H9 (cell line): ENCODE measurements around the gene NOS1AP. TPM values are rescaled to one million over a fixed set of nuclear protein-coding genes. Genes with fewer than 3 reads are reported as not detected.

Experiments used
- DNase-seq: peaks from one replicate; pipeline ENCODE4 v3.0.0-alpha.2; 2017
- H2AFZ ChIP-seq: one replicate; pipeline ENCODE4 v1.6.1; 2013; ENCODE audit warnings: mild to moderate bottlenecking, low read length, control low read depth, moderate library complexity
- H2AK5ac ChIP-seq: 2 replicates; pipeline ENCODE4 v1.6.1; 2013; ENCODE audit warnings: low read length, control low read depth, mixed read lengths; ENCODE audit not compliant: insufficient read length
- H2BK120ac ChIP-seq: one replicate; pipeline ENCODE4 v1.6.1; 2013; ENCODE audit warnings: low read depth, mild to moderate bottlenecking, low read length, control low read depth, inconsistent platforms; ENCODE audit not compliant: poor library complexity, severe bottlenecking
- H2BK12ac ChIP-seq: 2 replicates; pipeline ENCODE4 v1.6.1; 2013; ENCODE audit warnings: low read length, control low read depth, mixed read lengths, low read depth; ENCODE audit not compliant: insufficient read length
- H2BK15ac ChIP-seq: 2 replicates; pipeline ENCODE4 v1.6.1; 2013; ENCODE audit warnings: low read depth, low read length, control low read depth
- H2BK20ac ChIP-seq: one replicate; pipeline ENCODE4 v1.6.1; 2013; ENCODE audit warnings: low read depth, mild to moderate bottlenecking, low read length, control low read depth, inconsistent platforms; ENCODE audit not compliant: poor library complexity, severe bottlenecking
- H2BK5ac ChIP-seq: 2 replicates; pipeline ENCODE4 v1.6.1; 2013; ENCODE audit warnings: low read length, control low read depth, mixed read lengths; ENCODE audit not compliant: insufficient read length
- H3K14ac ChIP-seq: 2 replicates; pipeline ENCODE4 v1.6.1; 2013; ENCODE audit warnings: low read length, control low read depth; ENCODE audit not compliant: insufficient read depth
- H3K18ac ChIP-seq: 2 replicates; pipeline ENCODE4 v1.6.1; 2013; ENCODE audit warnings: low read depth, mild to moderate bottlenecking, mixed read lengths, low read length, control low read depth; ENCODE audit not compliant: insufficient read length
- H3K23ac ChIP-seq: 2 replicates; pipeline ENCODE4 v1.6.1; 2013; ENCODE audit warnings: low read length, control low read depth, mixed read lengths, low read depth; ENCODE audit not compliant: insufficient read length
- H3K23me2 ChIP-seq: 2 replicates; pipeline ENCODE4 v1.6.1; 2013; ENCODE audit warnings: low read depth, mild to moderate bottlenecking, mixed read lengths, low read length, control low read depth; ENCODE audit not compliant: insufficient read length, poor library complexity, severe bottlenecking
- H3K27ac ChIP-seq: 2 replicates; pipeline ENCODE4 v1.5.1; 2013; ENCODE audit warnings: low read length, control low read depth, mixed read lengths, low read depth; ENCODE audit not compliant: insufficient read length
- H3K27me3 ChIP-seq: 2 replicates; pipeline ENCODE4 v1.6.1; 2013; ENCODE audit warnings: low read length, control low read depth, inconsistent platforms; ENCODE audit not compliant: insufficient read depth
- H3K4ac ChIP-seq: 2 replicates; pipeline ENCODE4 v1.6.1; 2013; ENCODE audit warnings: low read depth, mild to moderate bottlenecking, control low read depth, inconsistent platforms, low read length, moderate library complexity
- H3K4me1 ChIP-seq: 2 replicates; pipeline ENCODE4 v1.6.1; 2013; ENCODE audit warnings: low read length, control low read depth, inconsistent platforms; ENCODE audit not compliant: insufficient read depth
- H3K4me2 ChIP-seq: 2 replicates; pipeline ENCODE4 v1.6.1; 2013; ENCODE audit warnings: low read length, control low read depth, mixed read lengths; ENCODE audit not compliant: insufficient read length, insufficient read depth
- H3K56ac ChIP-seq: 2 replicates; pipeline ENCODE4 v1.6.1; 2013; ENCODE audit warnings: low read depth, mild to moderate bottlenecking, mixed read lengths, low read length, control low read depth; ENCODE audit not compliant: insufficient read length
- H3K79me1 ChIP-seq: 2 replicates; pipeline ENCODE4 v1.6.1; 2013; ENCODE audit warnings: low read depth, mild to moderate bottlenecking, moderate library complexity, low read length, control low read depth, inconsistent platforms; ENCODE audit not compliant: insufficient read depth, poor library complexity, severe bottlenecking
- H3K79me2 ChIP-seq: 2 replicates; pipeline ENCODE4 v1.6.1; 2013; ENCODE audit warnings: low read length, control low read depth, inconsistent platforms; ENCODE audit not compliant: insufficient read depth
- H3K9ac ChIP-seq: 2 replicates; pipeline ENCODE4 v1.6.1; 2013; ENCODE audit warnings: low read length, control low read depth, mixed read lengths; ENCODE audit not compliant: insufficient read length; ENCODE audit errors: extremely low read depth
- H3K9me3 ChIP-seq: one replicate; pipeline ENCODE4 v1.6.1; 2013; ENCODE audit warnings: low read depth, low read length, inconsistent platforms; ENCODE audit not compliant: control insufficient read depth
- H3T11ph ChIP-seq: one replicate; pipeline ENCODE4 v1.6.1; 2013; ENCODE audit warnings: mild to moderate bottlenecking, low read length, control low read depth, inconsistent platforms
- H4K20me1 ChIP-seq: one replicate; pipeline ENCODE4 v1.6.1; 2013; ENCODE audit not compliant: control insufficient read depth, insufficient read length, insufficient read depth
- H4K5ac ChIP-seq: 2 replicates; pipeline ENCODE4 v1.6.1; 2013; ENCODE audit warnings: low read depth, mild to moderate bottlenecking, mixed read lengths, low read length, control low read depth; ENCODE audit not compliant: insufficient read length
- H4K8ac ChIP-seq: replicated peaks from 2 replicates; pipeline ENCODE4 v1.6.1; 2013; ENCODE audit warnings: low read length, control low read depth, mixed read lengths, low read depth; ENCODE audit not compliant: insufficient read length
- H4K91ac ChIP-seq: 2 replicates; pipeline ENCODE4 v1.6.1; 2013; ENCODE audit warnings: low read depth, mild to moderate bottlenecking, moderate library complexity, mixed read lengths, low read length, control low read depth; ENCODE audit not compliant: insufficient read length
- H3K27ac Mint-ChIP-seq, 3 experiments: 2 replicates in 2 of 3; 3 replicates in 1 of 3; pipeline ENCODE4 v1.8.0; 2020 to 2021; ENCODE audit warnings: mixed read lengths in 3 of 3, mild to moderate bottlenecking in 1 of 3, moderate library complexity in 1 of 3
- H3K27me3 Mint-ChIP-seq: 2 replicates; pipeline ENCODE4 v1.8.0; 2021; ENCODE audit warnings: low read depth, mild to moderate bottlenecking, moderate library complexity, mixed read lengths
- H3K36me3 Mint-ChIP-seq, 3 experiments: 2 replicates in 2 of 3; 3 replicates in 1 of 3; pipeline ENCODE4 v1.8.0; 2020 to 2021; ENCODE audit warnings: low read depth in 3 of 3, mixed read lengths in 3 of 3; ENCODE audit not compliant: insufficient read depth in 1 of 3
- H3K4me1 Mint-ChIP-seq, 2 experiments: 2 replicates each; pipeline ENCODE4 v1.8.0; 2020; ENCODE audit warnings: mixed read lengths in 2 of 2
- H3K4me3 Mint-ChIP-seq, 2 experiments: 2 replicates in 1 of 2; 3 replicates in 1 of 2; pipeline ENCODE4 v1.8.0; 2020 to 2021; ENCODE audit warnings: mild to moderate bottlenecking in 2 of 2, mixed read lengths in 2 of 2, moderate library complexity in 1 of 2
- H3K9me3 Mint-ChIP-seq, 2 experiments: 2 replicates in 1 of 2; 3 replicates in 1 of 2; pipeline ENCODE4 v1.8.0; 2020; ENCODE audit warnings: mild to moderate bottlenecking in 2 of 2, mixed read lengths in 2 of 2, moderate library complexity in 1 of 2
- CTCF ChIP-seq: fragments of 200-600 bp; sonication (generic); conservative IDR thresholded peaks from 3 replicates; pipeline ENCODE4 v1.8.0; 2021; ENCODE audit warnings: antibody characterized with exemption, mild to moderate bottlenecking
- WGBS: extraction: QIAGEN DNeasy Blood & Tissue Kit; methylation state at CpG from one replicate; pipeline ENCODE4 v1.1.7; 2013; ENCODE audit warnings: missing lambda C conversion rate, low lambda C conversion rate, mixed read lengths; ENCODE audit not compliant: insufficient read length; ENCODE audit errors: extremely low coverage; 5-methylcytosine and 5-hydroxymethylcytosine counted together
- total RNA-seq: library from RNA; stranded (reverse); gene quantifications from 2 replicates; pipeline ENCODE4 v1.2.1, GENCODE V29; 2021

Gene NOS1AP
- total RNA-seq, 1 experiment from 2014 or later, result 8.4 TPM

GRCh38 chr1:162137179-162137960, 67.9 kb downstream of the NOS1AP start:
- no peaks in the 10 kb centered on the region for H3K9me3 Mint-ChIP-seq
- H3K4me1 ChIP-seq, result peaks cover 6% of the 10 kb centered on the region; the same call in 1 of the 2 replicates
- no peak overlapping the region for H3T11ph ChIP-seq
- no peak overlapping the region for H3K9ac ChIP-seq
- H3K9me3 ChIP-seq, result no peaks in the 10 kb centered on the region
- H3K23ac ChIP-seq, result no peak overlapping the region
- H4K91ac ChIP-seq, result no peak overlapping the region
- H4K20me1 ChIP-seq, result no peaks in the 10 kb centered on the region
- H3K14ac ChIP-seq, result no peak overlapping the region
- H2AK5ac ChIP-seq, result no peak overlapping the region
- no peak overlapping the region for H2AFZ ChIP-seq
- no peak overlapping the region for H3K27ac ChIP-seq
- H2BK15ac ChIP-seq, result no peak overlapping the region
- H3K79me2 ChIP-seq, result no peaks in the 10 kb centered on the region
- TF ChIP-seq CTCF, result no peak
- H4K8ac ChIP-seq, result no peak overlapping the region
- no peak for DNase-seq
- no peaks in the 10 kb centered on the region for H3K79me1 ChIP-seq
- peak overlapping the region in 1 of 3 experiments; percentile 8; a peak in 2 of 7 replicates for H3K27ac Mint-ChIP-seq
- H3K4me3 Mint-ChIP-seq, result no peak overlapping the region
- no peak overlapping the region for H2BK20ac ChIP-seq
- no peak overlapping the region for H2BK120ac ChIP-seq
- no peak overlapping the region for H3K18ac ChIP-seq
- no peak overlapping the region for H4K5ac ChIP-seq
- no peak overlapping the region for H2BK5ac ChIP-seq
- no peaks in the 10 kb centered on the region for H3K27me3 Mint-ChIP-seq
- no peaks in the 10 kb centered on the region for H3K27me3 ChIP-seq
- H3K4me1 Mint-ChIP-seq, result peaks cover 30 to 35% of the 10 kb centered on the region in 2 experiments
- H2BK12ac ChIP-seq, result no peak overlapping the region
- H3K4me2 ChIP-seq, result no peak overlapping the region
- H3K23me2 ChIP-seq, result no peaks in the 10 kb centered on the region
- WGBS, result no CpG with 5 or more reads among the region's 8 CpGs
- no peak overlapping the region for H3K56ac ChIP-seq
- no peak overlapping the region for H3K4ac ChIP-seq
- H3K36me3 Mint-ChIP-seq, result no peaks in the 10 kb centered on the region; a peak in 2 of 7 replicates
